HFF-Myc (cell line): ENCODE data around the gene MSI2.

Experiments used
- DNase-seq: peaks from one replicate; pipeline ENCODE4 v3.0.0-alpha.2; 2011; ENCODE audit warnings: low read depth; ENCODE audit errors: extremely low read depth
- H3K4me3 ChIP-seq: replicated peaks from 2 replicates; pipeline ENCODE4 v1.5.1; 2011; ENCODE audit warnings: low read depth, mild to moderate bottlenecking, control low read depth, low read length
- CTCF ChIP-seq: IDR thresholded peaks from 2 replicates; pipeline ENCODE4 v1.5.1; 2012; ENCODE audit warnings: mild to moderate bottlenecking, low read depth, low read length, control low read depth; ENCODE audit errors: missing control alignments

Gene MSI2

GRCh38 chr17:57447990-57448758 lies 191.9 kb downstream of the MSI2 start:
- no peak overlapping the region for H3K4me3 ChIP-seq
- no peak for DNase-seq
- no peak for TF ChIP-seq CTCF

- no peak for DNase-seq
- H3K4me3 ChIP-seq: no peak overlapping the region
- no peak for TF ChIP-seq CTCF
These were observed 192.5 kb downstream of the MSI2 start for GRCh38 chr17:57448759-57449283.

- DNase-seq: no peak
- H3K4me3 ChIP-seq: no peak overlapping the region
- no peak for TF ChIP-seq CTCF
These were observed 194.9 kb downstream of the MSI2 start for GRCh38 chr17:57451191-57451590.

- no peak for DNase-seq
- H3K4me3 ChIP-seq: no peak overlapping the region
- TF ChIP-seq CTCF: no peak
These were observed 195.3 kb downstream of the MSI2 start for GRCh38 chr17:57451643-57452042.

GRCh38 chr17:57453841-57454425 lies 197.6 kb downstream of the MSI2 start:
- DNase-seq: no peak
- TF ChIP-seq CTCF: no peak
- no peak overlapping the region for H3K4me3 ChIP-seq

- no peak for TF ChIP-seq CTCF
- no peak for DNase-seq
- H3K4me3 ChIP-seq: no peak overlapping the region
These were observed 198.4 kb downstream of the MSI2 start for GRCh38 chr17:57454729-57455062.
